Brain microvascular endothelial cell (primary cell): Measurements from ENCODE around the gene CNOT4.

Experiments
- DNase-seq: peaks from one replicate; pipeline ENCODE4 v3.0.0-alpha.2; 2020
- H3K27ac ChIP-seq: fragments of 250-450 bp; sonication (Bioruptor Pico); 2 replicates; pipeline ENCODE4 v1.5.1; 2020; ENCODE audit warnings: mild to moderate bottlenecking, moderate library complexity
- H3K27me3 ChIP-seq: fragments of 250-450 bp; sonication (Bioruptor Pico); replicated peaks from 2 replicates; pipeline ENCODE4 v1.5.1; 2020; ENCODE audit warnings: mild to moderate bottlenecking
- H3K36me3 ChIP-seq: fragments of 250-450 bp; sonication (Bioruptor Pico); replicated peaks from 2 replicates; pipeline ENCODE4 v1.5.1; 2020; ENCODE audit warnings: mild to moderate bottlenecking
- H3K4me3 ChIP-seq: 2 replicates; pipeline ENCODE4 v1.5.1; 2011; ENCODE audit warnings: low read depth, mild to moderate bottlenecking, control low read depth, low read length, moderate library complexity
- in situ Hi-C: cut with HindIII; loops from 2 replicates; pipeline ENCODE4 v1.10.0; 2017; ENCODE audit warnings: low sequenced_read_pairs, low pct_ligation_motif_present
- TF ChIP-seq, protein P1 (sequence below): IDR thresholded peaks from 2 replicates; pipeline ENCODE4 v1.5.1; 2011; ENCODE audit warnings: low read depth, mild to moderate bottlenecking, moderate library complexity, low read length, control low read depth, inconsistent platforms; ENCODE audit errors: missing control alignments

The CNOT4 gene

DNA sequence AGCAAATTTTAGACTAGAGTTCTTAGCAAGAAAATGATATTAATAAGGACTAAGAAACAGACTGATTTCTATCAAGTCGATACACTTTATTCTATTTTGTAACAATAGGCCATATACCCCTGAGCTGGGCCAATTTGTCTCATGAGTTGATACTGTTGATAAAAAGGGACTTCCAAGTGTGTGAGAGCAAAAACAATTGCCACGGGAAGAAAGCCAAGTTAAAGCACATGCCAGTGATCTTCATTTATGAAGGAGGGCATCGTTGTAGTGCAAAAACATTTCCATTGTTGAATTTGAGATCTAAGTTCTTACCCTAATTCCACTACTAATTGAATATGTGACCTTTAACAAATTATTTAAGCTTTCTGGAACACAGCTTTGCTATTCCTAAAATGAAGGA, 119.9 kb downstream of the CNOT4 start:
- Histone ChIP-seq H3K27ac (no peak overlapping the region), H3K36me3 (peaks cover 6% of the 10 kb centered on the region), H3K4me3 (no peak overlapping the region), H3K27me3 (no peaks in the 10 kb centered on the region)
- TF ChIP-seq, protein P1, sequence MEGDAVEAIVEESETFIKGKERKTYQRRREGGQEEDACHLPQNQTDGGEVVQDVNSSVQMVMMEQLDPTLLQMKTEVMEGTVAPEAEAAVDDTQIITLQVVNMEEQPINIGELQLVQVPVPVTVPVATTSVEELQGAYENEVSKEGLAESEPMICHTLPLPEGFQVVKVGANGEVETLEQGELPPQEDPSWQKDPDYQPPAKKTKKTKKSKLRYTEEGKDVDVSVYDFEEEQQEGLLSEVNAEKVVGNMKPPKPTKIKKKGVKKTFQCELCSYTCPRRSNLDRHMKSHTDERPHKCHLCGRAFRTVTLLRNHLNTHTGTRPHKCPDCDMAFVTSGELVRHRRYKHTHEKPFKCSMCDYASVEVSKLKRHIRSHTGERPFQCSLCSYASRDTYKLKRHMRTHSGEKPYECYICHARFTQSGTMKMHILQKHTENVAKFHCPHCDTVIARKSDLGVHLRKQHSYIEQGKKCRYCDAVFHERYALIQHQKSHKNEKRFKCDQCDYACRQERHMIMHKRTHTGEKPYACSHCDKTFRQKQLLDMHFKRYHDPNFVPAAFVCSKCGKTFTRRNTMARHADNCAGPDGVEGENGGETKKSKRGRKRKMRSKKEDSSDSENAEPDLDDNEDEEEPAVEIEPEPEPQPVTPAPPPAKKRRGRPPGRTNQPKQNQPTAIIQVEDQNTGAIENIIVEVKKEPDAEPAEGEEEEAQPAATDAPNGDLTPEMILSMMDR: no peak
- DNase-seq: no peak
- in situ Hi-C loops: no loop called here

DNA sequence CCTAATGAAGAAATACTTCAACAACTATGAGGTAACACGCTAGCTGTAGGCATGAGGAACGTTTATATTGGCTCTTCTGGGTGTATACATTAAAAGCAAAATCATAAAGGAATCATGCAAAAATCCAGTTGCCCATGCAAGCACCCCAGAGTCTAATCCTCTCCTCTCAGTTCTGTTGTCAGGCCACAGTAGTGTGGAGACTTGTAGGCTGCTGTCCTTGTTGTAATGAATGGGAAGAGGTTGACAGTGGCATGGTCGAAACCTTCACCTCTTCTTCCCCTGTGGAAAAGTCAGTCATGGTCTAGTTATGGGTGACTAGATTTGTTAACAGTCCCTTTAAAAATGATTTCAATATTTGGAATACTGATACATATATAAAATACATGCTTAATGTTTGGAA, 121.3 kb downstream of the CNOT4 start:
- no peaks in the 10 kb centered on the region for H3K36me3 ChIP-seq
- H3K27ac ChIP-seq: no peak overlapping the region
- no peak for DNase-seq
- H3K4me3 ChIP-seq: no peak overlapping the region
- in situ Hi-C loops: no loop called here
- no peaks in the 10 kb centered on the region for H3K27me3 ChIP-seq
- TF ChIP-seq, protein P1: no peak

DNA sequence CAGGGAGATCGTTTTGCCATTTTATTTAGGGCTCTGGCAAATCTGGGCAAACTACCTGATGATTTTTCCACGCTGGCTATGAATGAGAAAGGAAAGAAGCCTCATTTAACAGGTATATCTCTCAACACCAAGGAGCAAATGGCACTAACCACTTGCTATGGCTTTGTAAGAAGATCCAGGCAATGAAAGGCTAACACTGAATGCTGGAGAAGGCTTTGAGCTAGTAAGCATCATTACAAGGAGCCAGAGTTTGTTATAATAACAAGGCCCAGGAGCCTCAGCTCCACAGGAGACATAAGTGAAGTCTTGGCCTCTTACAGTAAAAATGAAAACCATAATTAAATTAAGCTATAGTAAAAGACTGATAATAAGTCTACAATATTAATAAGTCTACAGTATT, 123.1 kb downstream of the CNOT4 start:
- no peak for DNase-seq
- Histone ChIP-seq H3K27me3 (no peaks in the 10 kb centered on the region), H3K4me3 (no peak overlapping the region), H3K27ac (no peak overlapping the region), H3K36me3 (no peaks in the 10 kb centered on the region)
- TF ChIP-seq, protein P1: no peak
- in situ Hi-C loops: no loop called here

DNA sequence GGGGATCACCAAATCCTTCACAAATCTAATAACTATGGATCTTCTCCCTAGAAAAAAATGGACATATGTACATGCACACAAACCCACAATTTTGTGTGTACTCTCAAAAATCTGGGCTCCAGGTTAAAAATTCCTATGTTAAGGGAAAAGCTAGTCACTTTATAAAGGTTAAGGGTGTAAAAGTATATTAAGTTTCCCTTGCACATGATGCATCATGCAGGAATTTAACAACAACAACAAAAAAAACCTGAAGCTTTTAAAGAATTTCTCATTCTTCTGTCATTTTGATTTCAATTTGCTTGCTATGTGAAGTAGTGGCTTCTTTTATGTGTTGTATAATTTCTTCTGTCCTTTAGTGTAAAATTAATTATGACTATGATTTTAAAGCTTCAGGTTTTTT, 123.7 kb downstream of the CNOT4 start:
- H3K4me3 ChIP-seq: no peak overlapping the region
- no peaks in the 10 kb centered on the region for H3K27me3 ChIP-seq
- no peak for DNase-seq
- no peaks in the 10 kb centered on the region for H3K36me3 ChIP-seq
- in situ Hi-C loops: no loop called here
- no peak overlapping the region for H3K27ac ChIP-seq
- TF ChIP-seq, protein P1: no peak

DNA sequence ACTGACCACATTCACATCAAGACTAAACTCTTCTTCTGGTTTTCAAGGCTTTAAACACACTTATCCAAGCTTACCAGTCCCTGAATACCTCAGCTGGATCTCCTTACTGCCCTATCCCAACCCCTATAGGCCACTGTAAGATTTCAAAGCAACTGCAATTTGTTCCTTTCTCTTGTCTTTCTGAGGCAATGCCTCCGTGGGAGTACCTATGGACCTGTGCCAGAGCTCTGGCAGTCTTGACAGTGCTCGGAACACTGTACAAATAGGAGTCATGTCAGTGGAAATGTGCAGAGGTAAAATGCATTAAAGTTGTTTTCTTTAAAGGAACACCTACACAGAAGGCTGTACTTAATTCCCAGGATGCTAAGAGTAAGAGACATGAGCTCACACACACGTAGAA, 124.7 kb downstream of the CNOT4 start:
- TF ChIP-seq, protein P1: no peak
- DNase-seq: peak; percentile 42
- no peak overlapping the region for H3K4me3 ChIP-seq
- H3K27ac ChIP-seq: no peak overlapping the region
- in situ Hi-C loops: no loop called here
- no peaks in the 10 kb centered on the region for H3K36me3 ChIP-seq
- no peaks in the 10 kb centered on the region for H3K27me3 ChIP-seq

DNA sequence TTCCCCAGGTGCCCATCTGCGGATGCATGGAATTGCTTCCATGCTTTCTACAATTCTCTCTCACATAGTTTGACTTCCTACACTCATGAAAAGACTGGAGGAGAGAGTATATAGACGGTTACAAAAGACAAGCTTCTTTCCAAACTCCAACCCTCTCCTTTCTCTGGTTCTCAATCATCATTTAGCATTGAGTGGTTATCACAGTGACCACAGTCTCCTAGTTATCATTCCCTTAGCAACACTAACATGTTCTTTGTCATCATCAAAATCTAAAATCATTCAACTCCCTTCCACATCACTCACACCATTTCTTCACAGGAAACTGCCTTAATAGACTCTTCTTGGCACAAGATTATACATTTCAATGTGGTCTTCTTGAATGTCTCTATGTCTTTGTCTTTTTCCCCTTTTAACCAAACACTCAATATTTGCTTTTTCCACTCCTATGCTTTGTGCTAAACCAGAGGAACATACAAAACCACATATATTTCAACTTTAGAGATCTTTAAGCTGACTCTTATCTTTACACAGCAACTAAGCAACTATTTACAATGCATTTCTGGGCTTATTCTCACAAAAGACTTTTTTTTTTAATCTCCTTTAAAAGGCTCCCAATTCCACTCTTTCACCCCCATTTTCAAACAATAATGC, 126.3 kb downstream of the CNOT4 start:
- in situ Hi-C loops: no loop called here
- DNase-seq: no peak
- H3K36me3 ChIP-seq: no peaks in the 10 kb centered on the region
- H3K27ac ChIP-seq: no peak overlapping the region
- TF ChIP-seq, protein P1: no peak
- no peak overlapping the region for H3K4me3 ChIP-seq
- H3K27me3 ChIP-seq: no peaks in the 10 kb centered on the region
